Measurements from ENCODE around the gene NHERF2. TPM values are rescaled to one million over a fixed set of nuclear protein-coding genes. Genes with fewer than 3 reads are reported as not detected.
A peak's percentile ranks its signal among the peaks of the same experiment; 100 is the strongest.

Gene NHERF2
- polyA plus RNA-seq, 2 of the 4 experiments (the other 2 are of a cell fraction): 32.3 to 35.0 TPM

- peak overlapping the region; percentile 86 to 94 for H3K27ac ChIP-seq
- peak overlapping the region; percentile 86 for H3K4me2 ChIP-seq
- no peak for FAIRE-seq
- ATAC-seq: no peak
- 40% methylated on average over 19 of the region's 19 CpGs for WGBS (ENCODE audit: missing lambda C conversion rate)
- H3K9me3 ChIP-seq: no peaks in the 10 kb centered on the region
- ChIA-PET CTCF (interaction anchor here (0.7 to 19.7 kb wide), 7 partner anchors 13 to 157 kb away, joined by 3 to 196 read pairs (median 4); partner anchors contain the start of gene ZNF598), POLR2A (interaction anchor here (1.5 to 5.4 kb wide), 2 partner anchors 11 to 18 kb away, joined by 6 to 50 read pairs; partner anchors contain the start of genes RPS2 and TBL3)
- peaks cover 30% of the 10 kb centered on the region for H3K4me1 ChIP-seq
- 0 out of 2 replicates have a peak, but pooled peaks have one; percentile 15 for TF ChIP-seq POLR2A (IDR thresholded peaks at IDR 0.05; ENCODE audit: low read length)
- peak; percentile 91 for TF ChIP-seq ZFP36 (IDR thresholded peaks at IDR 0.05; ENCODE audit: borderline replicate concordance, partially characterized antibody)
- no peak for TF ChIP-seq TFCP2L1 (CRISPR knock-in tag; IDR thresholded peaks at IDR 0.05)
- DNase-seq (ENCODE audit: low read depth in 1 of 2, low spot score in 1 of 2): no peak
- peak overlapping the region; percentile 67 for H3K4me3 ChIP-seq
Measured at GRCh38 chr16:1982991-1983543, 43.6 kb upstream of the NHERF2 start.

DNA sequence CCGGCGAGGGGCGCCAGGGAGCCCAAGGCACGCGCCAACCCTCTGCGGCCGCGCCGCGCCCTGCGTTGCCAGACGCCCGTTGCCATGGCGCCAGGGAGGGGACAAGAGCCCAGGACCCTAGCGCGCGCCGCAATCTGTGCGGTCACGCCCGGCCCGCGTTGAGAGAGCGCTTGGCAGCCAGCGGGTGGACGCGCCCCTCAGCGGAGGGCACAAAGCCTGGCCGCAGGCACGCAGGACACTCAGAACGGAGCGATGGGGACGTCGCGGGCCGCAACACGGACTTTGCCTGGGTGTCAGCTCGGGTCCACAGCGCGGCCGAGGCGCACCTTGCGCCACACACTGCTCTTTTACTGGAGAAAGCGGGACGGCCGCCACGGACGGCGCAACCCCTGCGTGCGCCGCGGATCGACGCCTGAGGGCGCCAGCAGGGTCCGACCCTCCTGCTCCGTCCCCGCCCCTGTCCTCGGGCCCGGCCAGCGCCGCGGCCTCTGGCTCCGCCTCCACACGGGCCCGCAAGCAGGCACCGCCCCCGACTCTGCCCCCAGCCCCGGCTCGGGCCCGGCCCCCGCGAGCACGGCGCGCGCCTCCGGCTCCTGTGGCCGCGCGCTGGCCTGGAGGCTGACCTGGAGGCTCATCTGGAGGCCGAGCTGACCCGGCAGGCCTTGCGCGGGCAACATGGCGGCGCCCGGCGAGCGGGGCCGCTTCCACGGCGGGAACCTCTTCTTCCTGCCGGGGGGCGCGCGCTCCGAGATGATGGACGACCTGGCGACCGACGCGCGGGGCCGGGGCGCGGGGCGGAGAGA, 43.0 kb upstream of the NHERF2 start, which contains the start of gene GFER:
GFER (plus strand) TSS at position 650 of the 803 bp plus-strand sequence; CDS start at position 676, 26 bp downstream.
- 0% methylated on average over 22 of the region's 109 CpGs for WGBS (ENCODE audit: missing lambda C conversion rate)
- Histone ChIP-seq H3K4me2 (peak within 1 kb of the TSS; percentile 88), H3K4me3 (peak within 1 kb of the TSS; percentile 67), H3K9me3 (no peaks in the 10 kb centered on the region), H3K27ac (peak within 1 kb of the TSS; percentile 86 to 94), H3K4me1 (peaks cover 37% of the 10 kb centered on the region)
- no peak for FAIRE-seq
- DNase-seq (ENCODE audit: low read depth in 1 of 2, low spot score in 1 of 2): peak; percentile 94 to 96
- peak; percentile 72 to 85 for ATAC-seq
- CTCF ChIA-PET: interaction anchor here (1.1 to 19.7 kb wide), 6 partner anchors 10 to 157 kb away, joined by 3 to 196 read pairs (median 7); partner anchors contain the start of gene ZNF598
- POLR2A ChIA-PET: interaction anchor here (0.6 to 5.4 kb wide), 5 partner anchors 12 to 603 kb away, joined by 3 to 50 read pairs (median 3); partner anchors contain the start of genes RPS2, TBL3 and TRAF7
- TF ChIP-seq EHMT2 (IDR thresholded peaks at IDR 0.05; ENCODE audit: low read depth) (no peak), CEBPB (IDR thresholded peaks at IDR 0.05) (no peak; a peak in 1 of 4 replicates), FOSL2 (IDR thresholded peaks at IDR 0.05) (no peak), FOSL2 (CRISPR knock-in tag; IDR thresholded peaks at IDR 0.05) (peak; percentile 18; the same call in 1 of the 2 replicates), ZC3H11A (IDR thresholded peaks at IDR 0.05) (no peak), ZNF302 (CRISPR knock-in tag; IDR thresholded peaks at IDR 0.05) (no peak), ZFP36 (IDR thresholded peaks at IDR 0.05; ENCODE audit: borderline replicate concordance, partially characterized antibody) (no peak), HOXB5 (CRISPR knock-in tag; IDR thresholded peaks at IDR 0.05) (peak; percentile 90), TP53 (CRISPR knock-in tag; IDR thresholded peaks at IDR 0.05) (0 out of 2 replicates have a peak, but pooled peaks have one; percentile 54), MYC (IDR thresholded peaks at IDR 0.05; ENCODE audit: borderline replicate concordance, low read length) (peak; percentile 42; the same call in 1 of the 2 replicates), GATA3 (IDR thresholded peaks at IDR 0.05; ENCODE audit: borderline replicate concordance) (0 out of 2 replicates have a peak, but pooled peaks have one; percentile 6), CHD4 (IDR thresholded peaks at IDR 0.05; ENCODE audit: borderline replicate concordance) (no peak), MAFK (IDR thresholded peaks at IDR 0.05; ENCODE audit: partially characterized antibody) (no peak), NFE2L2 (conservative IDR thresholded peaks at IDR 0.05; ENCODE audit: low read length) (no peak), ATOH8 (CRISPR knock-in tag; IDR thresholded peaks at IDR 0.05; ENCODE audit: low read depth) (peak; percentile 78; the same call in 1 of the 2 replicates), FOXS1 (CRISPR knock-in tag; IDR thresholded peaks at IDR 0.05) (no peak), CTCF (IDR thresholded peaks at IDR 0.05) (peak; percentile 50; the same call in 2 of the 3 replicates), RFX5 (IDR thresholded peaks at IDR 0.05) (0 out of 2 replicates have a peak, but pooled peaks have one; percentile 17), ESRRA (IDR thresholded peaks at IDR 0.05; ENCODE audit: borderline replicate concordance, low read length) (no peak), RNF2 (IDR thresholded peaks at IDR 0.05; ENCODE audit: borderline replicate concordance, low read depth) (peak; percentile 66; the same call in 1 of the 2 replicates), FOSB (CRISPR knock-in tag; IDR thresholded peaks at IDR 0.05) (no peak), KDM5A (IDR thresholded peaks at IDR 0.05) (peak; percentile 96), TFCP2L1 (CRISPR knock-in tag; IDR thresholded peaks at IDR 0.05) (0 out of 2 replicates have a peak, but pooled peaks have one; percentile 63), HDAC2 (IDR thresholded peaks at IDR 0.05) (no peak), RAD21 (conservative IDR thresholded peaks at IDR 0.05 in 1 of 2, IDR thresholded peaks at IDR 0.05 in 1 of 2) (0 out of 5 replicates have a peak, but pooled peaks of 1 of the 2 experiments have one; percentile 18), POLR2A (IDR thresholded peaks at IDR 0.05; ENCODE audit: low read length) (peak; percentile 85), CBX8 (IDR thresholded peaks at IDR 0.05) (no peak), EHF (CRISPR knock-in tag; IDR thresholded peaks at IDR 0.05) (peak; percentile 72; the same call in 1 of the 2 replicates), SMC3 (IDR thresholded peaks at IDR 0.05) (peak; percentile 45), HOXB13 (CRISPR knock-in tag; IDR thresholded peaks at IDR 0.05; ENCODE audit: low read depth) (peak; percentile 66; the same call in 1 of the 2 replicates)
- TF ChIP-seq, protein P1, sequence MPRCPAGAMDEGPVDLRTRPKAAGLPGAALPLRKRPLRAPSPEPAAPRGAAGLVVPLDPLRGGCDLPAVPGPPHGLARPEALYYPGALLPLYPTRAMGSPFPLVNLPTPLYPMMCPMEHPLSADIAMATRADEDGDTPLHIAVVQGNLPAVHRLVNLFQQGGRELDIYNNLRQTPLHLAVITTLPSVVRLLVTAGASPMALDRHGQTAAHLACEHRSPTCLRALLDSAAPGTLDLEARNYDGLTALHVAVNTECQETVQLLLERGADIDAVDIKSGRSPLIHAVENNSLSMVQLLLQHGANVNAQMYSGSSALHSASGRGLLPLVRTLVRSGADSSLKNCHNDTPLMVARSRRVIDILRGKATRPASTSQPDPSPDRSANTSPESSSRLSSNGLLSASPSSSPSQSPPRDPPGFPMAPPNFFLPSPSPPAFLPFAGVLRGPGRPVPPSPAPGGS (IDR thresholded peaks at IDR 0.05): peak; percentile 81; the same call in 1 of the 3 replicates
- TF ChIP-seq, protein P2, sequence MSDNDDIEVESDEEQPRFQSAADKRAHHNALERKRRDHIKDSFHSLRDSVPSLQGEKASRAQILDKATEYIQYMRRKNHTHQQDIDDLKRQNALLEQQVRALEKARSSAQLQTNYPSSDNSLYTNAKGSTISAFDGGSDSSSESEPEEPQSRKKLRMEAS (IDR thresholded peaks at IDR 0.05): peak; percentile 82
